Endothelial cell (in vitro differentiated cells): ENCODE measurements around the gene FAM227A. TPM values are rescaled to one million over a fixed set of nuclear protein-coding genes. Genes with fewer than 3 reads are reported as not detected.
A peak's percentile ranks its signal among the peaks of the same experiment; 100 is the strongest.

ENCODE experiments used
- DNase-seq: peaks from one replicate; pipeline ENCODE4 v3.0.0; 2021; ENCODE audit warnings: low spot score
- H3K27ac Mint-ChIP-seq: one replicate; pipeline ENCODE4 v1.8.0; 2021; ENCODE audit warnings: mixed read lengths, inconsistent platforms; ENCODE audit not compliant: unreplicated experiment
- H3K27me3 Mint-ChIP-seq: one replicate; pipeline ENCODE4 v1.8.0; 2021; ENCODE audit warnings: mild to moderate bottlenecking, moderate library complexity, mixed read lengths, inconsistent platforms; ENCODE audit not compliant: unreplicated experiment
- H3K36me3 Mint-ChIP-seq: one replicate; pipeline ENCODE4 v1.8.0; 2021; ENCODE audit warnings: mild to moderate bottlenecking, low read depth, mixed read lengths, inconsistent platforms; ENCODE audit not compliant: unreplicated experiment
- H3K4me1 Mint-ChIP-seq: one replicate; pipeline ENCODE4 v1.8.0; 2021; ENCODE audit warnings: mild to moderate bottlenecking, mixed read lengths, inconsistent platforms; ENCODE audit not compliant: unreplicated experiment
- H3K4me3 Mint-ChIP-seq: one replicate; pipeline ENCODE4 v1.8.0; 2021; ENCODE audit warnings: mild to moderate bottlenecking, mixed read lengths, inconsistent platforms; ENCODE audit not compliant: unreplicated experiment
- H3K9me3 Mint-ChIP-seq: one replicate; pipeline ENCODE4 v1.8.0; 2021; ENCODE audit warnings: mixed read lengths, inconsistent platforms; ENCODE audit not compliant: unreplicated experiment
- total RNA-seq: library from RNA; stranded (reverse); fragmentation: NEBNext Ultra II Directional; extraction: Animal tissue kit (Norgen Biotek cat#: 25700); gene quantifications from one replicate; pipeline ENCODE4 v1.2.1, GENCODE V29; 2021; ENCODE audit not compliant: unreplicated experiment
- TF ChIP-seq, protein P1 (sequence below): fragments of 200-600 bp; sonication (generic); IDR thresholded peaks from one replicate; pipeline ENCODE4 v1.5.0; 2021; ENCODE audit warnings: antibody characterized with exemption; ENCODE audit not compliant: unreplicated experiment

FAM227A gene
- total RNA-seq, 1 donor from 2014 or later, result 2.5 TPM

GRCh38 chr22:38700270-38700788 lies 44.1 kb upstream of the FAM227A start:
- H3K9me3 Mint-ChIP-seq, result no peaks in the 10 kb centered on the region
- peaks cover 39% of the 10 kb centered on the region for H3K4me1 Mint-ChIP-seq
- peaks cover 14% of the 10 kb centered on the region for H3K36me3 Mint-ChIP-seq
- H3K27me3 Mint-ChIP-seq, result peaks cover 9% of the 10 kb centered on the region
- peak overlapping the region; percentile 97 for H3K27ac Mint-ChIP-seq
- peak; percentile 68 for DNase-seq
- TF ChIP-seq, protein P1, sequence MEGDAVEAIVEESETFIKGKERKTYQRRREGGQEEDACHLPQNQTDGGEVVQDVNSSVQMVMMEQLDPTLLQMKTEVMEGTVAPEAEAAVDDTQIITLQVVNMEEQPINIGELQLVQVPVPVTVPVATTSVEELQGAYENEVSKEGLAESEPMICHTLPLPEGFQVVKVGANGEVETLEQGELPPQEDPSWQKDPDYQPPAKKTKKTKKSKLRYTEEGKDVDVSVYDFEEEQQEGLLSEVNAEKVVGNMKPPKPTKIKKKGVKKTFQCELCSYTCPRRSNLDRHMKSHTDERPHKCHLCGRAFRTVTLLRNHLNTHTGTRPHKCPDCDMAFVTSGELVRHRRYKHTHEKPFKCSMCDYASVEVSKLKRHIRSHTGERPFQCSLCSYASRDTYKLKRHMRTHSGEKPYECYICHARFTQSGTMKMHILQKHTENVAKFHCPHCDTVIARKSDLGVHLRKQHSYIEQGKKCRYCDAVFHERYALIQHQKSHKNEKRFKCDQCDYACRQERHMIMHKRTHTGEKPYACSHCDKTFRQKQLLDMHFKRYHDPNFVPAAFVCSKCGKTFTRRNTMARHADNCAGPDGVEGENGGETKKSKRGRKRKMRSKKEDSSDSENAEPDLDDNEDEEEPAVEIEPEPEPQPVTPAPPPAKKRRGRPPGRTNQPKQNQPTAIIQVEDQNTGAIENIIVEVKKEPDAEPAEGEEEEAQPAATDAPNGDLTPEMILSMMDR, result no peak
- H3K4me3 Mint-ChIP-seq, result peak overlapping the region; percentile 96

DNA sequence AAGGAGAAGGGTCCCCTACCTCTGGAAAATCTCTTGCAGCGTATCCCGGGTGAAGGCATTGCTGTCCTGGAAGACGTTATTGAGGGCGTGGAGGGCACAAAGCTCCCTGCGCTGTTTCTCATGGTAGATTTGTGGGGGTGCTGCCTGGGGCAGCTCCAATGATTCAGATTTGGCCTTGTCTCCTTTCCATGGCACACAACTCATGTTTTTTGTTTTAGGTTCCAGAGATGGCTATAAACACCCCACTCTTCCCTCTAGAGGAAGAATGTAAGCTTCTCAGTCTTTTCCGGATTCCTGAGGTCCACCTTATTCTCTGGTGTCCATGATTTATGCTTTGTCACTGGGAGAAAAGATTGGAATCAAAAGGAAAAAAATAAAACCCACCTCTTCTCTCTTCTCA lies 43.6 kb upstream of the FAM227A start:
- Mint-ChIP-seq H3K27ac (peak overlapping the region; percentile 97), H3K4me1 (peaks cover 38% of the 10 kb centered on the region), H3K36me3 (peaks cover 17% of the 10 kb centered on the region), H3K9me3 (no peaks in the 10 kb centered on the region), H3K27me3 (peaks cover 5% of the 10 kb centered on the region), H3K4me3 (peak overlapping the region; percentile 96)
- TF ChIP-seq, protein P1, result no peak
- no peak for DNase-seq

- Mint-ChIP-seq H3K4me3 (peak overlapping the region; percentile 96), H3K36me3 (peaks cover 21% of the 10 kb centered on the region), H3K4me1 (peaks cover 41% of the 10 kb centered on the region), H3K9me3 (no peaks in the 10 kb centered on the region), H3K27ac (no peak overlapping the region), H3K27me3 (peaks cover 5% of the 10 kb centered on the region)
- DNase-seq, result no peak
- TF ChIP-seq, protein P1, result no peak
These were observed 43.0 kb upstream of the FAM227A start for GRCh38 chr22:38699143-38699542.

GRCh38 chr22:38698407-38699094 lies 42.4 kb upstream of the FAM227A start:
- Mint-ChIP-seq H3K4me3 (peak overlapping the region; percentile 96), H3K27me3 (peaks cover 5% of the 10 kb centered on the region), H3K27ac (no peak overlapping the region)

More at GRCh38 chr22:38698407-38699094, 42.4 kb upstream of the FAM227A start:
- no peaks in the 10 kb centered on the region for H3K9me3 Mint-ChIP-seq
- TF ChIP-seq, protein P1, result no peak
- DNase-seq, result no peak
- H3K4me1 Mint-ChIP-seq, result peaks cover 42% of the 10 kb centered on the region
- H3K36me3 Mint-ChIP-seq, result peaks cover 23% of the 10 kb centered on the region
